Esophagus squamous epithelium (tissue), 4 donors: ENCODE data around the gene SEMA5A.

Source experiments
- POLR2A ChIP-seq, 4 donors: fragments of 450-650 bp; IDR thresholded peaks; one replicate each; pipeline ENCODE4 v1.6.1; 2017; ENCODE audit warnings: antibody characterized with exemption in 4 of 4, mild to moderate bottlenecking in 4 of 4, moderate library complexity in 3 of 4
- TF ChIP-seq, protein P1 (sequence below), 6 experiments: fragments of 450-650 bp in 4 of 6; fragments of 200-600 bp in 2 of 6; sonication (generic) in 2 of 6; IDR thresholded peaks; one replicate each; pipeline ENCODE4 v1.5.1; 2016 to 2019; ENCODE audit warnings: antibody characterized with exemption in 6 of 6, mild to moderate bottlenecking in 4 of 6, moderate library complexity in 4 of 6

DNA sequence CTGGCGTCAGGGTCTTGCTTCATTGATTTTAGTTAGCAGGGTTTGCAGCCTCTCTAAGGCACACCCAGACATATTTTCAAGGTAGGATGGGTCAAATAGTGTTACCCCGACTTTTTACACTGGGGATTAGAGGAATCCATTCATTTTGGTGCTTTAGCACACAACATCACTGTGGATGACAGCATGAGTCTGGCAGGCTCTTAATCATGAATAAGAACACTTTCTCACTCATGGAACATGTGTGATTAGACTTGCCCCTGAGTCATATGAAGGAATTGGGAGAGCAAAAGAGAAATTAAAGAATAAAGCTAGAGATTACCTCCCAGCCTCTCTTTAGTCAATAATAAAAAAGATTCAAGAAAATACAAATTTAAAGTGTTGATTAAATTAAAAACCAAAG is 175.6 kb downstream of the SEMA5A start:
- TF ChIP-seq POLR2A (IDR thresholded peaks at IDR 0.05) = no peak
- TF ChIP-seq, protein P1, sequence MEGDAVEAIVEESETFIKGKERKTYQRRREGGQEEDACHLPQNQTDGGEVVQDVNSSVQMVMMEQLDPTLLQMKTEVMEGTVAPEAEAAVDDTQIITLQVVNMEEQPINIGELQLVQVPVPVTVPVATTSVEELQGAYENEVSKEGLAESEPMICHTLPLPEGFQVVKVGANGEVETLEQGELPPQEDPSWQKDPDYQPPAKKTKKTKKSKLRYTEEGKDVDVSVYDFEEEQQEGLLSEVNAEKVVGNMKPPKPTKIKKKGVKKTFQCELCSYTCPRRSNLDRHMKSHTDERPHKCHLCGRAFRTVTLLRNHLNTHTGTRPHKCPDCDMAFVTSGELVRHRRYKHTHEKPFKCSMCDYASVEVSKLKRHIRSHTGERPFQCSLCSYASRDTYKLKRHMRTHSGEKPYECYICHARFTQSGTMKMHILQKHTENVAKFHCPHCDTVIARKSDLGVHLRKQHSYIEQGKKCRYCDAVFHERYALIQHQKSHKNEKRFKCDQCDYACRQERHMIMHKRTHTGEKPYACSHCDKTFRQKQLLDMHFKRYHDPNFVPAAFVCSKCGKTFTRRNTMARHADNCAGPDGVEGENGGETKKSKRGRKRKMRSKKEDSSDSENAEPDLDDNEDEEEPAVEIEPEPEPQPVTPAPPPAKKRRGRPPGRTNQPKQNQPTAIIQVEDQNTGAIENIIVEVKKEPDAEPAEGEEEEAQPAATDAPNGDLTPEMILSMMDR (IDR thresholded peaks at IDR 0.05) = no peak
